SK-N-SH treated with all-trans-retinoic acid at 6 μM for 48 hours (cell line): ENCODE results near the gene C9.

Experiments used
- ISL1 ChIP-seq: fragments of 250-450 bp; sonication (Bioruptor Pico); IDR thresholded peaks from 2 replicates; pipeline ENCODE4 v2.1.2; 2022; ENCODE audit warnings: mild to moderate bottlenecking, moderate library complexity
- ZFP3 ChIP-seq: fragments of 250-450 bp; sonication (Bioruptor Pico); IDR thresholded peaks from 2 replicates; pipeline ENCODE4 v1.5.0; 2020; ENCODE audit warnings: mild to moderate bottlenecking, moderate library complexity
- ZNF70 ChIP-seq: fragments of 450-650 bp; formaldehyde crosslinking; IDR thresholded peaks from 2 replicates; pipeline ENCODE4 v1.5.0; 2020; ENCODE audit warnings: mild to moderate bottlenecking, moderate library complexity

- TF ChIP-seq ZNF70 (no peak), ISL1 (CRISPR knock-in tag) (no peak), ZFP3 (CRISPR knock-in tag) (no peak)
Measured at GRCh38 chr5:39355324-39355723, 9.0 kb downstream of the C9 start.
